Fibroblast of pulmonary artery (primary cell): Measurements from ENCODE around the gene APBB2.

Experiments used
- DNase-seq: peaks from one replicate; pipeline ENCODE4 v3.0.0-alpha.2; 2010; ENCODE audit warnings: low read depth
- H3K4me3 ChIP-seq: replicated peaks from 2 replicates; pipeline ENCODE4 v1.5.1; 2011; ENCODE audit warnings: low read depth, mild to moderate bottlenecking, control low read depth, low read length, moderate library complexity
- TF ChIP-seq, protein P1 (sequence below): IDR thresholded peaks from 2 replicates; pipeline ENCODE4 v1.5.1; 2011; ENCODE audit warnings: mild to moderate bottlenecking, control low read depth, low read length, inconsistent platforms; ENCODE audit errors: missing control alignments

Gene APBB2

GRCh38 chr4:40949358-40950100 is 264.8 kb downstream of the APBB2 start:
- no peak for DNase-seq
- TF ChIP-seq, protein P1, sequence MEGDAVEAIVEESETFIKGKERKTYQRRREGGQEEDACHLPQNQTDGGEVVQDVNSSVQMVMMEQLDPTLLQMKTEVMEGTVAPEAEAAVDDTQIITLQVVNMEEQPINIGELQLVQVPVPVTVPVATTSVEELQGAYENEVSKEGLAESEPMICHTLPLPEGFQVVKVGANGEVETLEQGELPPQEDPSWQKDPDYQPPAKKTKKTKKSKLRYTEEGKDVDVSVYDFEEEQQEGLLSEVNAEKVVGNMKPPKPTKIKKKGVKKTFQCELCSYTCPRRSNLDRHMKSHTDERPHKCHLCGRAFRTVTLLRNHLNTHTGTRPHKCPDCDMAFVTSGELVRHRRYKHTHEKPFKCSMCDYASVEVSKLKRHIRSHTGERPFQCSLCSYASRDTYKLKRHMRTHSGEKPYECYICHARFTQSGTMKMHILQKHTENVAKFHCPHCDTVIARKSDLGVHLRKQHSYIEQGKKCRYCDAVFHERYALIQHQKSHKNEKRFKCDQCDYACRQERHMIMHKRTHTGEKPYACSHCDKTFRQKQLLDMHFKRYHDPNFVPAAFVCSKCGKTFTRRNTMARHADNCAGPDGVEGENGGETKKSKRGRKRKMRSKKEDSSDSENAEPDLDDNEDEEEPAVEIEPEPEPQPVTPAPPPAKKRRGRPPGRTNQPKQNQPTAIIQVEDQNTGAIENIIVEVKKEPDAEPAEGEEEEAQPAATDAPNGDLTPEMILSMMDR = no peak
- no peak overlapping the region for H3K4me3 ChIP-seq

DNA sequence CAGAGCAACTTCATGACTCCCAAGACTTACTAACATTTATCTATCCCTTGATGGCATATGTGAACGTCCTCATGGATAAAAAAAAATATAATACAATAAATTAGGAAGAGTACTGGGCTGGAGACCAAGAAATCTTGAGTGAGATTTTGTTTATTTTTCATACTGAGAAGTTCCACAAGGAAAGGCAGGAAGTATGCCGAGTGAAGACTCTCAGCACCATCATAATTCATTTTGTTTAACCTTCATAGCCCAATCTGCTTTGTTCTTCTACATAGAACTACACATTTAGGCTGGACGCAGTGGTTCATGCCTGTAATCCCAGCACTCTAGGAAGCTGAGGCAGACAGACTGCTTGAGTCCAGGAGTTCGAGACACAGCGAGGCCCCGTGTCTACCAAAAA is 266.3 kb downstream of the APBB2 start:
- no peak overlapping the region for H3K4me3 ChIP-seq
- TF ChIP-seq, protein P1 = no peak
- no peak for DNase-seq

GRCh38 chr4:40946652-40947051 is 267.7 kb downstream of the APBB2 start:
- no peak for DNase-seq
- TF ChIP-seq, protein P1 = no peak

DNA sequence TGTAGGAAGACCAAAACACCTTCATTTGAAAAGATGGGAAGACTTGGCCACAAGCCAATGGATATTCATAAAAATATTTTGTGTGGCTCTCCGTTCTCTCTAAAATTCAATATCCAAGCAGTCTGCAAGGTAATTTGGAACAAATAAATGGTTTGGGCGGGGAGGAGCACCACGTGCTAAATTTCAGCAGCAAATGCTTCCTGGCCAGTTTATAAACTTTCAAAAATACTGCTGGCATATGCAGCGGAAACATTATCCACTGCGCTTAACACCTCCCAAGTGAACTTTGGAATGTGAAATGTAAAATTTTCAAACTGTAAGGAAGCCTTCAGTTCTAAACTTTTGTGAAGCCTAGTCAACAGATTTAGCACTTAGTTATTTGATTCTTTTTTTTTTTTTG is 273.6 kb downstream of the APBB2 start:
- no peak for DNase-seq
- no peak overlapping the region for H3K4me3 ChIP-seq
- TF ChIP-seq, protein P1 = no peak

More at GRCh38 chr4:40946652-40947051, 267.7 kb downstream of the APBB2 start:
- no peak overlapping the region for H3K4me3 ChIP-seq

GRCh38 chr4:40940317-40940741 is 274.0 kb downstream of the APBB2 start:
- DNase-seq = peak; percentile 46
- H3K4me3 ChIP-seq = no peak overlapping the region
- TF ChIP-seq, protein P1 = no peak

GRCh38 chr4:40939856-40940255 is 274.5 kb downstream of the APBB2 start:
- DNase-seq = peak; percentile 26
- H3K4me3 ChIP-seq = no peak overlapping the region
- TF ChIP-seq, protein P1 = no peak

GRCh38 chr4:40938337-40938736 is 276.0 kb downstream of the APBB2 start:
- DNase-seq = no peak
- TF ChIP-seq, protein P1 = no peak
- no peak overlapping the region for H3K4me3 ChIP-seq
